Sigmoid colon (tissue), 4 donors: Measurements from ENCODE around the gene VRK1.

Experiments used
- EP300 ChIP-seq, 4 donors: sonication (generic); formaldehyde crosslinking; IDR thresholded peaks; one replicate each; pipeline ENCODE4 v1.6.1; 2017; ENCODE audit warnings: antibody characterized with exemption in 4 of 4
- POLR2A ChIP-seq, 2 donors: fragments of 450-650 bp; IDR thresholded peaks; one replicate each; pipeline ENCODE4 v1.6.1; 2016; ENCODE audit warnings: antibody characterized with exemption in 2 of 2, mild to moderate bottlenecking in 2 of 2, moderate library complexity in 2 of 2
- POLR2AphosphoS5 ChIP-seq, 4 donors: sonication (generic); formaldehyde crosslinking; IDR thresholded peaks; one replicate each; pipeline ENCODE4 v1.6.1; 2017; ENCODE audit warnings: antibody characterized with exemption in 4 of 4
- TF ChIP-seq, protein P1 (sequence below), 4 experiments: fragments of 450-650 bp in 3 of 4; fragments of 200-600 bp in 1 of 4; IDR thresholded peaks; one replicate each; pipeline ENCODE4 v1.5.1; 2016 to 2019; ENCODE audit warnings: antibody characterized with exemption in 4 of 4, mild to moderate bottlenecking in 3 of 4, moderate library complexity in 2 of 4

DNA sequence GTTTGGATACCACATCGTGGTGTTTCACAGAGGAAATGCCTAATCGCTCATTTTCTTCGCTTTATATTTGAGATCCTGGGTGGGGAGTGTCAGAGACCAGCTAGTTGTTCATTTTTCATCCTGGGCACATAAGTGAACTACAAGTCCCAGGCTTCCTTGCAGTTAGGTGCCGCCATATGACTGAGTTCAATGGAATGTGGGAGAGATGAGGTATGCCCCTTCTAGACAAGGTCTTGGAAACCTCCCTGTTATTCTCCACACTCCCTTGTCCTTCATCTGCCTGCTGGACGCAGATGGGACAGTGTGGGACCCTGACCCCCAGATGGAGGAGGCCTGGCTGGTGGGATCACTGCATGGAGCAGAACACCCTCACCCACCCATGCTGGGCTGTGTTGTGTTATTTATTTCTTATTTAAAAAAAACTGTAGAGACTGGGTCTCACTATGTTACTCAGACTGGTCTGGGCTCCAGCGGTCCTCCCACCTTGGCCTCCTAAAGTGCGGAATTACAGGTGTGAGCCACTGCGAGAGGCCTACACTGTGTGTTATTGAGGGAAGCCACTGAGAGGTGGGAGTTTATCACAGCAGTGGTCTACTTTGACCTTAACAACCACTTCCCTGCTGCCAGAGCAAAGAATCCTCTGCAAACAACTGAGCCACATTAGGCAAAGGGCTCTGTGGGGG is 42.9 kb upstream of the VRK1 start:
- TF ChIP-seq POLR2A (IDR thresholded peaks at IDR 0.05) = no peak
- TF ChIP-seq, protein P1, sequence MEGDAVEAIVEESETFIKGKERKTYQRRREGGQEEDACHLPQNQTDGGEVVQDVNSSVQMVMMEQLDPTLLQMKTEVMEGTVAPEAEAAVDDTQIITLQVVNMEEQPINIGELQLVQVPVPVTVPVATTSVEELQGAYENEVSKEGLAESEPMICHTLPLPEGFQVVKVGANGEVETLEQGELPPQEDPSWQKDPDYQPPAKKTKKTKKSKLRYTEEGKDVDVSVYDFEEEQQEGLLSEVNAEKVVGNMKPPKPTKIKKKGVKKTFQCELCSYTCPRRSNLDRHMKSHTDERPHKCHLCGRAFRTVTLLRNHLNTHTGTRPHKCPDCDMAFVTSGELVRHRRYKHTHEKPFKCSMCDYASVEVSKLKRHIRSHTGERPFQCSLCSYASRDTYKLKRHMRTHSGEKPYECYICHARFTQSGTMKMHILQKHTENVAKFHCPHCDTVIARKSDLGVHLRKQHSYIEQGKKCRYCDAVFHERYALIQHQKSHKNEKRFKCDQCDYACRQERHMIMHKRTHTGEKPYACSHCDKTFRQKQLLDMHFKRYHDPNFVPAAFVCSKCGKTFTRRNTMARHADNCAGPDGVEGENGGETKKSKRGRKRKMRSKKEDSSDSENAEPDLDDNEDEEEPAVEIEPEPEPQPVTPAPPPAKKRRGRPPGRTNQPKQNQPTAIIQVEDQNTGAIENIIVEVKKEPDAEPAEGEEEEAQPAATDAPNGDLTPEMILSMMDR (IDR thresholded peaks at IDR 0.05) = no peak
- TF ChIP-seq EP300 (IDR thresholded peaks at IDR 0.05) = no peak
- TF ChIP-seq POLR2AphosphoS5 (IDR thresholded peaks at IDR 0.05) = no peak
